ENCODE measurements around the gene CCDC187. TPM values are rescaled to one million over a fixed set of nuclear protein-coding genes. Genes with fewer than 3 reads are reported as not detected.

CCDC187 gene
- polyA plus RNA-seq, 3 donors: 2.7 to 4.6 (median 3.6) TPM

DNA sequence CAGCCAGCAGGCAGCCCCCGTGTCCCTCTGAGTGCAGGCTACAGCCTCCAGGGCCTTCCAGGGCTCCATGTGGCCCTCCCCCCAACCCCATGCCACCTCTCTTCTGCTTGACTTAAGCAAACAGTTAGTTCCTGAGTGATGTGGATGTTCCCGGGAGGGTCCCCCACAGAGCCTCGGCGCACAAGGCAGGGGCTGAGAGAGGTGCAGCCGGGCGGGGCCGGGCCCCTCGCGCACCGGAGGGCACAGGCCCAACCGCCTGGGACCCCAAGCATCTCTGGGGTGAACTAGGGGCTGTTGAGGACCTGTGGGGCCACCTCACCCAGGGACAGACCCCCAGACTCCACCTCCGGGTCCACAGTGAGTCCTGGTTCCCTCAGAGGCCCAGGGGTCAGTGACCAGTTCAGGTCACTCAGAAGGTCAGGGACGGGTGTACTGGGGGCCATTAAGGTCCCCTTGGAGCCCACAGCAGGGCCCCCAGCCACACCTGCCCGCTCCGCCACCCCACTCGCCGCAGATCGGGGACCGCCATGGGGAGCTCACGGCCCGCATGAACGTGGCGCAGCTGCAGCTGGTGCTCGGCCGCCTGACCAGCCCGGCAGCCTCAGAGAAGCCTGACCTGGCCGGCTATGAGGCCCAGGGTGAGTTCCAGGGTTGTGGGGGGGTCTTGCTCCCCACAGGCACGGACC lies 36.6 kb upstream of the CCDC187 start:
- DNase-seq: no peak

- no peak for DNase-seq
Measured at GRCh38 chr9:136339958-136340310, 36.0 kb upstream of the CCDC187 start.

DNA sequence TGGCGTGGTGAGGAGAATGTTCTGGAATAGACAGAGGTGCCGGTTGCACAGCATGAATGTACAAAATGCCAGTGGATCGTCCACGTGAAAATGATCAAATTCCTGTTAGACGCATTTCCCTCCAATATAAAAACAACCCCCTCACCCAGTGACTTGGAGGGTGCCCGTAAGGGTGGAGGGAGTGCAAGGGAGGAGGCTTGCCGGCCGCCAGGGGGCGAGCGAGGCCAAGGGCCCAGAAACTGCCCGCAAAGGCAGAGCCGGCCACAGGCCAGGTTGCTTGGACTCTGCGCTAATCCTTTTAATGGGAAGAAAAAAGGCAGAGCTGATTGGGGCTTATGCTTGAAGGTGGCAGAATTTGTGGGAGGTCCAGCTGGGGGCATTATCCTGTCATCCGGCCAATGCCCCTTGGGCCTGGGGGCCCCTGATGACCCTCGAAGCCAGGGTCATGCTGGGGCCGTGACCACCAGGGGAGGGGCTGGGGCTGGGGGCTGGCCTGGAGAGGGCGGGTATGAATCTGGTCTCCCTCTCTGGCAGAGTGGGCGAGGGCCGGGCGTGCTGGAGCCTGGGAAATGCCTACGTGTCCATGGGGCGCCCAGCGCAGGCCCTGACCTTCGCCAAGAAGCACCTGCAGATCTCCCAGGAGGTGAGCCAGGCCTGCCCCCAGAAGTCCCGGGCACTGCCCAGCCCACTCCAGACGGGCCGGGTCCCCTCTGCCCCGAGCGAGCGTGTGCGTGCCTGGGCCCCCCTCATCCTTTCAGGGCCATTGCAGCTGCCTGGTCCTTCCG lies 35.5 kb upstream of the CCDC187 start:
- DNase-seq: no peak

GRCh38 chr9:136338511-136338910 lies 34.6 kb upstream of the CCDC187 start:
- no peak for DNase-seq

DNA sequence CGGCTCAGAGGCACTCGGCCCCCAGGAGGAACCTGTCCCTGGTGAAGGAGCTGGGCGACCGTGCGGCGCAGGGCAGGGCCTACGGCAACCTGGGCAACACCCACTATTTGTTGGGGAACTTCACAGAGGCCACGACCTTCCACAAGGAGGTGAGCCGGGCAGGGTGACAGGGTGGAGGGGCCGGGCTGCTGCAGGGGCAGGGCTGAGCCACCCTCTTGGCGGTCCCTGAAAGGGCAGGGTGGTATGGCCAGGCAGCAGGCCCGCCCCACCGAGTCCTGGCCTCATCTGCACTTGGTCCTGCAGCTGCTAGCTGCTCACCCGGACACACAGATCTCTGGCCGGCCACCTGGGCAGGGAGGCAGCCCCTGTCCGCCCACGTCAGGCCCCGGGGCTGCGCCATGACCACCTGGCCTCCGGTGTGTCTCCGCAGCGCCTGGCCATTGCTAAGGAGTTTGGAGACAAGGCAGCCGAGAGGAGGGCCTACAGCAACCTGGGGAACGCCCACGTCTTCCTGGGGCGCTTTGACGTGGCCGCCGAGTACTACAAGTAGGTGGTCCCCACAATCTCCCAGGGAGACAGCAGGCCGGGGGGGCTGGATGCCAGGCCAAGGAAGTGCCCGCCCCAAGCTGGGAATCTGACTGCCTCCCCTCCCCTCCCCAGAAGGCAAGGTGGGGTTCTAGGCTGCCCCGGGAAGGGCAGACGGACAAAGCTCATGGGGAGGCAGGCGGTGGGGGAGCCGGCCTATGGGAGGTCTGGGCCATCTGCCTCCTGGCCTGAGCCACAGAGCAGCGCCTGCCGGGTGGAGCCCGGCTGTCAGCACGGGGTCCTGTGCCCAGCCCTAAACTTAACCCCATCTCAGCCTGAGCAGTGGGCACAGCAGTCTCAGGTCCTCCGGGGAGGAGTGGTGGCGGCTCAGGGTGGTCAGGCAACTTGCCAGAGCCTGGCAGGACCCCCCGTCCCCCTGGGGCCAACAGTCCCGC lies 33.8 kb upstream of the CCDC187 start:
- no peak for DNase-seq

GRCh38 chr9:136336881-136337280 lies 33.0 kb upstream of the CCDC187 start:
- DNase-seq: no peak

- DNase-seq: no peak
Measured at GRCh38 chr9:136336156-136336870, 32.4 kb upstream of the CCDC187 start.

DNA sequence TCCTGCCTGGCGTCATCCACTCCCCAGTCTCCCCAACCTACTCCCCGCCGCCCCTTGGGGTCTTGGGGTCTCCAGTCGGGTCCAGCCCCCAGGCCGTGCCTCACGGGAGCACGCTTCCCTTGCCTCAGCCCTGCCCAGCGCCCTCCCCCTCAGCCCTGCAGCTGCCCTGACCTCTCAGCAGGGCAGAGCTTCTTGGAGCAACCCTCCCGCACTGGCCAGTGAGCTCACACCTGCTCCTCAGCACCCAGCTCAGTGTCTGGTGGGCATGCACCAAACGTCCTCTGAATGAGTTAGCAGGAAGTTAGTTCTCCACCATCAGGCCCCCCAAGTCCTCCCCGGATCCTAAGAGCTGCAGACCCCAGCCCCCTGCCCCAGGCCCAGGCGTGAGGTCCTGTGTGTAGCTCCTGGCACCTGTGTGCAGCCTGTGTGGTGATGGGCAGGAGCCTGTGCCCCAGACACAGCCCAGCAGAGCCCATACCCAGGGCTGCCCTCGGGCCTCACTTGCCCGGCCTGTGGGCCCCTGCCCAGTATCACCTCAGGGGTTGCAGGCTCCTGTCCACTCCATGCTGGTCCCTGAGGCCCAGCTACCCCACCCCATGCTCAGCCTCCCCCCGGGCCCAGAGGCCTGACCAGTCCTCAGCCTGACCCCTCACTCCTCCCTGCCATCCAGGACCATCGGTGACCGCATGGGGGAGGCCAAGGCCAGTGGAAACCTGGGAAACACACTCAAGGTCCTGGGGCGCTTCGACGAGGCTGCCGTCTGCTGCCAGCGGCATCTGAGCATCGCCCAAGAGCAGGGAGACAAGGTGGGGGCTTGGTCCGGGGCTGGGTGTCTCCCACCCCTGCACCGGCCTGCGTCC lies 31.6 kb upstream of the CCDC187 start:
- no peak for DNase-seq

- DNase-seq: no peak
Measured at GRCh38 chr9:136334541-136334940, 30.6 kb upstream of the CCDC187 start.

GRCh38 chr9:136333486-136333885 lies 29.6 kb upstream of the CCDC187 start:
- no peak for DNase-seq

GRCh38 chr9:136333045-136333444 lies 29.2 kb upstream of the CCDC187 start:
- no peak for DNase-seq

DNA sequence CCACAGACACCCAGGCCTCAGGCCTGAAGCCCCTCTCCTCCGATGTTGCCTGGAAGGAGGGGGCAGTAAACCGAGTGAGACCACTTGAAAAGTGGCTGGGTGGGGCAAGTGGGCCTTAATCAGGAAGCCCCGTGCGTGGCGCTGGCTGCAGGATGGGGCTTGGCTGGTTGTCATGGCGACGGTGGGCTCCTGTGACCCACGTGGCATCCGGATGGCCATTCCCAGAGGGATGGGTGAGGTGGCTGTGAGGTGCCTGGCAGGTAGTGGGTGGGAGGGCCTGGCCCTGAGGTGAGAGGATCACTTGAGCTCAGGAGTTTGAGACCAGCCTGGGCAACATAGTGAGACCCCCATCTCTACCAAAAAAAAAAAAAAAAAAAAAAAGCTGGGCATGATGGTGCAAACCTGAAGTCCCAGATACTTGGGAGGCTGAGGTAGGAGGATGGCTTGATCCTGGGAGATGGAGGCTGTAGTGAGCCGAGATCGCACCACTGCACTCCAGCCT lies 28.6 kb upstream of the CCDC187 start:
- DNase-seq: no peak

GRCh38 chr9:136331556-136332481 lies 27.9 kb upstream of the CCDC187 start:
- DNase-seq: no peak

DNA sequence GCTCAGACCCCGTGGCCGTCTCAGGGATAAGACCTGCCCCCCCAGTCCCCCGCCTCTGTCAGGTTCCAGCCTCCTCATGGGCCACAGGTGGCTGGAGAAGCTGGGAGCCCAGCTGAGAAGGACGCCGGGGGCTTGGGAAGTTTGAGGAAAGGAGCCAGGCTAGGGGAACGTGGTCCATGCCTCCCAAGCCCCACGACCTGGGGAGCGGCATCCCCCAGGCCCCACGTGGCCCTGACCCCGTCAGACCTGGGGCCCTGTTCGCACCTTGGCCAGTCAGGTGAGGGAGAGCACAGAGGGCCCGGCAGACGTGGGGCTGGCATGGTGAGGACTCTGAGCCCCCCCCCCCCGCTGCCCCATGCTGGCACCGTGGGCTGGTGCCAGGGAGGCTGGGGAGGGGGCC lies 27.1 kb upstream of the CCDC187 start:
- no peak for DNase-seq

DNA sequence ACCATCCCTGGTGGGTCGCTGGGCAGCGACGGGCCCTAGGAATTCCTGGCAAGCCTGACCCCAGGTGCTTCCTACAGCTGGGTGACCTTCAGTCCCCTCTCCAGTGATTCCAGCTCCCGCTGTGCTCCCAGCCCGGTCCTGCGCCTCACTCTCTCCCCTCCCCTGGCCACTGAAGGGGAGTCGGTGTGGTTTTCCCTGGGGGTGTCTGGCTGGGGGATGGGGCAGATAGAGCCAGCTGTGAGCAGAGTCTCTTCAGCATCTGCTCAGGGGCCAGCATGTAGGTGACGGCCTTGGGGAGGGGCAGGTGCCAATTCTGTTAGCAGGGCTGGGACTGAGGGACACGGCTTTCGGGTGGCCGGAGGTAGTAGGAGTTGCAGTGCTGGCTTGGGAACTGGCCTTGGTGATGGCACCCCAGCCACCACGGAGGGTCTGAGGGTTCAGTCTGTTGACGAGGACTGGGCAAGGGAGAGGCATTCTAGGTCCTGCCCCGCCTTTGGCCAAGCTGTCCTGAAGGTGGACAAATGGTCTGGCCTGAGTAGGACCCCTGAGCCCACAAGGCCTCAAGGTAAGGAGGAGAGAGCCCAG lies 26.6 kb upstream of the CCDC187 start:
- no peak for DNase-seq

DNA sequence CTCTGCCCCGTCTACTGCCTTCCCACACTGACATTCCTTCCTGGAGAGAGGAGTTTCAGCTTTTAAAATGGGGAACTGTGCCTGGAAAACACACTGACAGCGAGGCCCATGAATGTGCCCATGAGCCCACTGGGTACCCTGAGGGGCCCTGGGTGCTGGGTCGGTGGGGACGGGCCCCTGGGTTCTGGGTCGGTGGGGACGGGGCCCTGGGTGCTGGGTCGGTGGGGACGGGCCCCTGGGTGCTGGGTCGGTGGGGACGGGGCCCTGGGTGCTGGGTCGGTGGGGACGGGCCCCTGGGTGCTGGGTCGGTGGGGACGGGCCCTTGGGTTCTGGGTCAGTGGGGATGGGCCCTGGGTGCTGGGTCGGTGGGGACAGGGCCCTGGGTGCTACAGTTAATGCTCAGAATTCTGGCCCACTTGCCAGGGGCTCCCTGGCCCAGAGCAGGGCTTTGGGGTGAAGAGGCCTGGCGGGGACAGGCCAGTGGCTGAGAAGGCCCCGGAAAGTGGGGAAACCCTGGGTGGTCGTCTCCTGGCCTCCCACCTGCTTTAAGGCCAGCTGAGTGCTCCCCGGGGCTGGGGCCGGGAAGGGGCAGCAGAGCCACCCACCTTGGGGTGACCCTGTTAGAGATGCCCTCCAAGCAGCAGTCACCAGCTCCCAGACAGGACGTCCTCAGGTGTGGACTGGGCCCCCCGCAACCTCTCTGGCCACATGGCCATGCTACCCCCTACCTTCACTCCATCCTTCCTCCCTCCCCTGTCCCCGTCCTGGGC lies 25.9 kb upstream of the CCDC187 start:
- no peak for DNase-seq

- no peak for DNase-seq
Measured at GRCh38 chr9:136329211-136329627, 25.3 kb upstream of the CCDC187 start.

GRCh38 chr9:136328622-136329041 lies 24.7 kb upstream of the CCDC187 start:
- DNase-seq: no peak

Measured in renal pelvis (tissue), 4 donors.